ENCODE results near the gene RPS6KB2. TPM values are rescaled to one million over a fixed set of nuclear protein-coding genes. Genes with fewer than 3 reads are reported as not detected.

RPS6KB2 gene
- total and polyA plus RNA-seq, 9 of the 15 experiments (the other 6 are each of a cell fraction or from before 2014, with no cell fraction given): 0.42 to 122 (median 82.6) TPM

DNA sequence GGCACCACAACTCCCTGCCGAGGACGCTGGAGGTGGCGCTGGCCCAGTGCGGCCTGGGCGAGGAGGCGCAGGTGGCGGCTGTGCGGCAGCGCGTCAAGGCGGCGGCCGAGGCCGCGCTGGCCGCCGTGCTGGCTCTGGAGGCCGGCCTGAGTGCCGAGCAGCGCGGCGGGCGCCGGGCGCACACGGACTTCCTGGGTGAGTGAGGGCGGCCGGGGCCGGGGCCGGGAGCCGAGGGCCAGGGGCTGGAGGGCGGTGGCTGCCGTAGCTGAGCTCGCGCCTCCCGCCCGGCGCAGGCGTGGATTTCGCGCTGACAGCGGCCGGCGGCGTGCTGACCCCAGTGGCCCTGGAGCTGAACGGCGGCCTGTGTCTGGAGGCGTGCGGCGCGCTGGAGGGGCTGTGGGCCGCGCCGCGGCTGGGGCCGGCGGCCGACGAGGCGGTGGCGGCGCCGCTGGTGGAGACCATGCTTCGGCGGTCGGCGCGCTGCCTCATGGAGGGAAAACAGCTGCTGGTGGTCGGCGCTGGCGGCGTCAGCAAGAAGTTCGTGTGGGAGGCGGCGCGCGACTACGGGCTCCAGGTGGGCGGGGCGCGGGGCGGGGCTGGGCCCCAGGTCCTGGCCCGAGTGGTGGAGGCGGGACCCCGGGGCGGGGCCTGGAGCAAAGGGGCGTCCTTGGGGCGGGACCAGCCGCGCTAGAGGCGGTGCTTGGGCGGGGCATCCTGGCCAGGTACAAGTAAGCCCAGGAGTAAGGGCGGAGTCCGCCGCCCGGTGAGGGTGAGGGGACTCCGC, 7.5 kb upstream of the RPS6KB2 start (continued):
- TF ChIP-seq, protein P1, sequence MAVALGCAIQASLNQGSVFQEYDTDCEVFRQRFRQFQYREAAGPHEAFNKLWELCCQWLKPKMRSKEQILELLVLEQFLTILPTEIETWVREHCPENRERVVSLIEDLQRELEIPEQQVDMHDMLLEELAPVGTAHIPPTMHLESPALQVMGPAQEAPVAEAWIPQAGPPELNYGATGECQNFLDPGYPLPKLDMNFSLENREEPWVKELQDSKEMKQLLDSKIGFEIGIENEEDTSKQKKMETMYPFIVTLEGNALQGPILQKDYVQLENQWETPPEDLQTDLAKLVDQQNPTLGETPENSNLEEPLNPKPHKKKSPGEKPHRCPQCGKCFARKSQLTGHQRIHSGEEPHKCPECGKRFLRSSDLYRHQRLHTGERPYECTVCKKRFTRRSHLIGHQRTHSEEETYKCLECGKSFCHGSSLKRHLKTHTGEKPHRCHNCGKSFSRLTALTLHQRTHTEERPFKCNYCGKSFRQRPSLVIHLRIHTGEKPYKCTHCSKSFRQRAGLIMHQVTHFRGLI (CRISPR knock-in tag; IDR thresholded peaks at IDR 0.05): no peak
- TF ChIP-seq BCL6 (CRISPR knock-in tag; IDR thresholded peaks at IDR 0.05): no peak
- no peak for TF ChIP-seq ZNF384 (IDR thresholded peaks at IDR 0.05; ENCODE audit: low read depth, low read length)
- TF ChIP-seq, protein P2, sequence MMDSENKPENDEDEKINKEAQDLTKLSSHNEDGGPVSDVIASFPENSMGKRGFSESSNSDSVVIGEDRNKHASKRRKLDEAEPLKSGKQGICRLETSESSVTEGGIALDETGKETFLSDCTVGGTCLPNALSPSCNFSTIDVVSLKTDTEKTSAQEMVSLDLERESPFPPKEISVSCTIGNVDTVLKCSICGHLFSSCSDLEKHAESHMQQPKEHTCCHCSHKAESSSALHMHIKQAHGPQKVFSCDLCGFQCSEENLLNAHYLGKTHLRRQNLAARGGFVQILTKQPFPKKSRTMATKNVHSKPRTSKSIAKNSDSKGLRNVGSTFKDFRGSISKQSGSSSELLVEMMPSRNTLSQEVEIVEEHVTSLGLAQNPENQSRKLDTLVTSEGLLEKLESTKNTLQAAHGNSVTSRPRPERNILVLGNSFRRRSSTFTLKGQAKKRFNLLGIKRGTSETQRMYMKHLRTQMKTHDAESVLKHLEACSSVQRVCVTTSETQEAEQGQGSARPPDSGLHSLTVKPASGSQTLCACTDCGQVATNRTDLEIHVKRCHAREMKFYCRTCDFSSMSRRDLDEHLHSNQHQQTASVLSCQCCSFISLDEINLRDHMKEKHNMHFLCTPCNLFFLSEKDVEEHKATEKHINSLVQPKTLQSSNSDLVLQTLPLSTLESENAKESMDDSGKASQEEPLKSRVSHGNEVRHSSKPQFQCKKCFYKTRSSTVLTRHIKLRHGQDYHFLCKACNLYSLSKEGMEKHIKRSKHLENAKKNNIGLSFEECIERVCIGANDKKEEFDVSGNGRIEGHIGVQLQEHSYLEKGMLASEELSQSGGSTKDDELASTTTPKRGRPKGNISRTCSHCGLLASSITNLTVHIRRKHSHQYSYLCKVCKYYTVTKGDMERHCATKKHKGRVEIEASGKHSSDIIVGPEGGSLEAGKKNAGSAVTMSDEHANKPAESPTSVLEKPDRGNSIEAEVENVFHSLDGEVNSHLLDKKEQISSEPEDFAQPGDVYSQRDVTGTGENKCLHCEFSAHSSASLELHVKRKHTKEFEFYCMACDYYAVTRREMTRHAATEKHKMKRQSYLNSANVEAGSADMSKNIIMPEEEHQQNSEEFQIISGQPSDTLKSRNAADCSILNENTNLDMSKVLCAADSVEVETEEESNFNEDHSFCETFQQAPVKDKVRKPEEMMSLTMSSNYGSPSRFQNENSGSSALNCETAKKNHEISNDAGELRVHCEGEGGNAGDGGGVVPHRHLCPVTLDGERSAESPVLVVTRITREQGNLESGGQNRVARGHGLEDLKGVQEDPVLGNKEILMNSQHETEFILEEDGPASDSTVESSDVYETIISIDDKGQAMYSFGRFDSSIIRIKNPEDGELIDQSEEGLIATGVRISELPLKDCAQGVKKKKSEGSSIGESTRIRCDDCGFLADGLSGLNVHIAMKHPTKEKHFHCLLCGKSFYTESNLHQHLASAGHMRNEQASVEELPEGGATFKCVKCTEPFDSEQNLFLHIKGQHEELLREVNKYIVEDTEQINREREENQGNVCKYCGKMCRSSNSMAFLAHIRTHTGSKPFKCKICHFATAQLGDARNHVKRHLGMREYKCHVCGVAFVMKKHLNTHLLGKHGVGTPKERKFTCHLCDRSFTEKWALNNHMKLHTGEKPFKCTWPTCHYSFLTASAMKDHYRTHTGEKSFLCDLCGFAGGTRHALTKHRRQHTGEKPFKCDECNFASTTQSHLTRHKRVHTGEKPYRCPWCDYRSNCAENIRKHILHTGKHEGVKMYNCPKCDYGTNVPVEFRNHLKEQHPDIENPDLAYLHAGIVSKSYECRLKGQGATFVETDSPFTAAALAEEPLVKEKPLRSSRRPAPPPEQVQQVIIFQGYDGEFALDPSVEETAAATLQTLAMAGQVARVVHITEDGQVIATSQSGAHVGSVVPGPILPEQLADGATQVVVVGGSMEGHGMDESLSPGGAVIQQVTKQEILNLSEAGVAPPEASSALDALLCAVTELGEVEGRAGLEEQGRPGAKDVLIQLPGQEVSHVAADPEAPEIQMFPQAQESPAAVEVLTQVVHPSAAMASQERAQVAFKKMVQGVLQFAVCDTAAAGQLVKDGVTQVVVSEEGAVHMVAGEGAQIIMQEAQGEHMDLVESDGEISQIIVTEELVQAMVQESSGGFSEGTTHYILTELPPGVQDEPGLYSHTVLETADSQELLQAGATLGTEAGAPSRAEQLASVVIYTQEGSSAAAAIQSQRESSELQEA (IDR thresholded peaks at IDR 0.05; ENCODE audit: low read depth): no peak
- TF ChIP-seq ZEB2 (IDR thresholded peaks at IDR 0.05): no peak
- TF ChIP-seq, protein P3, sequence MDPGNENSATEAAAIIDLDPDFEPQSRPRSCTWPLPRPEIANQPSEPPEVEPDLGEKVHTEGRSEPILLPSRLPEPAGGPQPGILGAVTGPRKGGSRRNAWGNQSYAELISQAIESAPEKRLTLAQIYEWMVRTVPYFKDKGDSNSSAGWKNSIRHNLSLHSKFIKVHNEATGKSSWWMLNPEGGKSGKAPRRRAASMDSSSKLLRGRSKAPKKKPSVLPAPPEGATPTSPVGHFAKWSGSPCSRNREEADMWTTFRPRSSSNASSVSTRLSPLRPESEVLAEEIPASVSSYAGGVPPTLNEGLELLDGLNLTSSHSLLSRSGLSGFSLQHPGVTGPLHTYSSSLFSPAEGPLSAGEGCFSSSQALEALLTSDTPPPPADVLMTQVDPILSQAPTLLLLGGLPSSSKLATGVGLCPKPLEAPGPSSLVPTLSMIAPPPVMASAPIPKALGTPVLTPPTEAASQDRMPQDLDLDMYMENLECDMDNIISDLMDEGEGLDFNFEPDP (CRISPR knock-in tag; IDR thresholded peaks at IDR 0.05): no peak
- TF ChIP-seq, protein P4, sequence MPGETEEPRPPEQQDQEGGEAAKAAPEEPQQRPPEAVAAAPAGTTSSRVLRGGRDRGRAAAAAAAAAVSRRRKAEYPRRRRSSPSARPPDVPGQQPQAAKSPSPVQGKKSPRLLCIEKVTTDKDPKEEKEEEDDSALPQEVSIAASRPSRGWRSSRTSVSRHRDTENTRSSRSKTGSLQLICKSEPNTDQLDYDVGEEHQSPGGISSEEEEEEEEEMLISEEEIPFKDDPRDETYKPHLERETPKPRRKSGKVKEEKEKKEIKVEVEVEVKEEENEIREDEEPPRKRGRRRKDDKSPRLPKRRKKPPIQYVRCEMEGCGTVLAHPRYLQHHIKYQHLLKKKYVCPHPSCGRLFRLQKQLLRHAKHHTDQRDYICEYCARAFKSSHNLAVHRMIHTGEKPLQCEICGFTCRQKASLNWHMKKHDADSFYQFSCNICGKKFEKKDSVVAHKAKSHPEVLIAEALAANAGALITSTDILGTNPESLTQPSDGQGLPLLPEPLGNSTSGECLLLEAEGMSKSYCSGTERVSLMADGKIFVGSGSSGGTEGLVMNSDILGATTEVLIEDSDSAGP (CRISPR knock-in tag; IDR thresholded peaks at IDR 0.05): no peak
- no peak for TF ChIP-seq HCFC1 (IDR thresholded peaks at IDR 0.05; ENCODE audit: low read depth, low read length)
- no peak for TF ChIP-seq ZNF408 (CRISPR knock-in tag; IDR thresholded peaks at IDR 0.05; ENCODE audit: low read depth)
- TF ChIP-seq, protein P5, sequence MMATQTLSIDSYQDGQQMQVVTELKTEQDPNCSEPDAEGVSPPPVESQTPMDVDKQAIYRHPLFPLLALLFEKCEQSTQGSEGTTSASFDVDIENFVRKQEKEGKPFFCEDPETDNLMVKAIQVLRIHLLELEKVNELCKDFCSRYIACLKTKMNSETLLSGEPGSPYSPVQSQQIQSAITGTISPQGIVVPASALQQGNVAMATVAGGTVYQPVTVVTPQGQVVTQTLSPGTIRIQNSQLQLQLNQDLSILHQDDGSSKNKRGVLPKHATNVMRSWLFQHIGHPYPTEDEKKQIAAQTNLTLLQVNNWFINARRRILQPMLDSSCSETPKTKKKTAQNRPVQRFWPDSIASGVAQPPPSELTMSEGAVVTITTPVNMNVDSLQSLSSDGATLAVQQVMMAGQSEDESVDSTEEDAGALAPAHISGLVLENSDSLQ (IDR thresholded peaks at IDR 0.05): no peak
- TF ChIP-seq, protein P6, sequence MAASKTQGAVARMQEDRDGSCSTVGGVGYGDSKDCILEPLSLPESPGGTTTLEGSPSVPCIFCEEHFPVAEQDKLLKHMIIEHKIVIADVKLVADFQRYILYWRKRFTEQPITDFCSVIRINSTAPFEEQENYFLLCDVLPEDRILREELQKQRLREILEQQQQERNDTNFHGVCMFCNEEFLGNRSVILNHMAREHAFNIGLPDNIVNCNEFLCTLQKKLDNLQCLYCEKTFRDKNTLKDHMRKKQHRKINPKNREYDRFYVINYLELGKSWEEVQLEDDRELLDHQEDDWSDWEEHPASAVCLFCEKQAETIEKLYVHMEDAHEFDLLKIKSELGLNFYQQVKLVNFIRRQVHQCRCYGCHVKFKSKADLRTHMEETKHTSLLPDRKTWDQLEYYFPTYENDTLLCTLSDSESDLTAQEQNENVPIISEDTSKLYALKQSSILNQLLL (CRISPR knock-in tag; IDR thresholded peaks at IDR 0.05; ENCODE audit: borderline replicate concordance): no peak
- no peak for TF ChIP-seq ARID1B (IDR thresholded peaks at IDR 0.05)

All from K562 (cell line).